Stimulated activated CD4-positive, alpha-beta T cell treated with anti-CD3 and anti-CD28 coated beads, TNF-alpha, amount 100 ng/mL, for 1 hour (primary cell): ENCODE measurements around the gene PRPF6.
A peak's percentile ranks its signal among the peaks of the same experiment; 100 is the strongest.
"Not testable (repeated sequence)": the region's sequence is repeated elsewhere in the genome, so short reads cannot be mapped to it uniquely, and the experiment has no call there.

ENCODE experiments used
- DNase-seq, 3 donors: peaks; one replicate each; pipeline ENCODE4 v3.0.0-alpha.2; 2020; ENCODE audit warnings: low read depth in 3 of 3, low spot score in 1 of 3

The PRPF6 gene

DNA sequence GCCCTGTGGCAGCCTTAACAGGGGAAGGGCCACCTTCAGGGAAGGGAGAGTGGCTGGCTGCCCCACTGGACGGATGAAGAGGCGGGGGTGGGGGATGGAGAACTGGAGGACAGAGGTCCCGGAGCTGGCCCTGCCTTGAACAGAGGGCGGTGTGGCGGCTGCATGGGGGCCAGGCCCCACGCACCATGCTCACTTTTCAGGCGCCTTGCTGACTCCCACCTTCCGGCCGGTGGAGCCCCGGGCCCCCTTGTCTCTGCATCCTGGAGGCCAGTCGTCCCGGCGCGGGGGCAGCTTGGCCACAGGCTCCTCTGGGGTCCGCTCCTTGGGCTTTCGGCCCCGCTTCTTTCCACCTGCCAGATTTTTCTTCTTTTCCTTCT, 21.2 kb upstream of the PRPF6 start:
- DNase-seq = no peak

DNA sequence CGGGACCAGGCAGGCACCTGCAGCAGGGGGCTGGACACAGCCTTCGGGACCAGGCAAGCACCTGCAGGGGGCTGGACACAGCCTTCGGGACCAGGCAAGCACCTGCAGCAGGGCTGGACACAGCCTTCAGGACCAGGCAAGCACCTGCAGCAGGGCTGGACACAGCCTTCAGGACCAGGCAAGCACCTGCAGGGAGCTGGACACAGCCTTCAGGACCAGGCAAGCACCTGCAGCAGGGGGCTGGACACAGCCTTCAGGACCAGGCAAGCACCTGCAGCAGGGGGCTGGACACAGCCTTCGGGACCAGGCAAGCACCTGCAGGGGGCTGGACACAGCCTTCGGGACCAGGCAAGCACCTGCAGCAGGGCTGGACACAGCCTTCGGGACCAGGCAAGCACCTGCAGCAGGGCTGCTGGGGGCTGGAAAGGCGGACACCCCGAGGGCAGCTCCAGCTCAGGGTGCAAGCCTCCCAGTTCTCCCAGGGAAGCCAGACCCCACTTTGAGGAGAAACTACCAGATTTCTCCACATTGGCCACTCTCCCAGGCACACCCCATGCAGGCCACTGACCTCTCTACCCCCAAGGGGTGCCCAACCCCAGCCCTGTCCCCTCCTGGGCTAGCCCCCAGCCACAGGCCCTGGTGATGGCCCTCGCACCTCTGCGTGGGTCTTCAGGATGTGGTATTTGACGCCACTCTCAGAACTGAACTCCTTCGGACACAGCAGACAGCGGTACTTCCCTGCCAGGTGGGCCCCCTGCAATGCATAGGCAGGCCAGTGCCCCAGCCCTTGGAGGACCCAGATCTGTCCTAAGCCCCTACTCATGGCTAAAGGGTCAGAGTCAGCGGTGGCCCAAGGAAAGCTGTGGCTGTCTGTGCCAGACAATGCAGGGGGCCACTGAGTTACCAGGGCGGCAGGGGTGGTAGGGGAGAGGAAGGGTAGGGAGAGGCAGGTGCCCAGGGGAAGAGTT, 20.0 kb upstream of the PRPF6 start:
- DNase-seq = not testable (repeated sequence)

DNA sequence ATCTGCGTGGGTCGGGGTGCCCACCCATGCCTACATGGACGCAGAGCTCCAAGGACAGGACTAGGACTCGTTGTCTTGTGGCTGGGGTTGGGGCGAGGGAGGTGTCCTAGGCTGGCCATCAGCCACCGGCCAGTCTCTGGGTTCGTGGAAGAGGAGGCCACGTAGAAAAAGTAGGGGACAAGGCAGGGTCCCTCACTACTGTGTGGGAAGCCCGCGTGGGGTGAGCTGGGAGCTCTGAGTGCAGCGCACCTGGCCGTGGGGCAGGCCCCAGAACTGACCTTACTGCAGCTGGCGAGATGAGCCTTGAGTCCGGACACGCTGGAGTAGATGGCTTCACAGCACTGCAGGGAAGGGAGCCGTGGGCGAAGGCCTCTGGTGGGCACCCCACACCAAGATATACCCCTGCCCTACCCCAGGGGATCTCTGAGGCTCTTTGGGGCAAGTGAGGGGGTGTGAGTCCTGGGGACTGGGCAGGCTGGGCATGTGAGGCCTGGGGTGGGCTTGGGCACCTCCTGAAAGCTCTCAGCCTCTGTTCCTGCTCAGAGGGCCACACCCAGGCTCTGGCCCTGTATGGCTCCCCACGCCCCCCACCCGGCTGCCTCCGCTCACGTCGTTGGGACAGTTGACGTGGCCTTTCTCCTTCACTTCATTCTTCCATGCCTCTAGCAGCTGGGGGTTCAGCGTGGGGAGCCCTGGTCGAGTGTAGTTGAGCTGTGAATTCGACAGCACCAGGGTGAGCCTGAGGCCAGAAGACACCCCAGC, 19.1 kb upstream of the PRPF6 start:
- no peak for DNase-seq

DNA sequence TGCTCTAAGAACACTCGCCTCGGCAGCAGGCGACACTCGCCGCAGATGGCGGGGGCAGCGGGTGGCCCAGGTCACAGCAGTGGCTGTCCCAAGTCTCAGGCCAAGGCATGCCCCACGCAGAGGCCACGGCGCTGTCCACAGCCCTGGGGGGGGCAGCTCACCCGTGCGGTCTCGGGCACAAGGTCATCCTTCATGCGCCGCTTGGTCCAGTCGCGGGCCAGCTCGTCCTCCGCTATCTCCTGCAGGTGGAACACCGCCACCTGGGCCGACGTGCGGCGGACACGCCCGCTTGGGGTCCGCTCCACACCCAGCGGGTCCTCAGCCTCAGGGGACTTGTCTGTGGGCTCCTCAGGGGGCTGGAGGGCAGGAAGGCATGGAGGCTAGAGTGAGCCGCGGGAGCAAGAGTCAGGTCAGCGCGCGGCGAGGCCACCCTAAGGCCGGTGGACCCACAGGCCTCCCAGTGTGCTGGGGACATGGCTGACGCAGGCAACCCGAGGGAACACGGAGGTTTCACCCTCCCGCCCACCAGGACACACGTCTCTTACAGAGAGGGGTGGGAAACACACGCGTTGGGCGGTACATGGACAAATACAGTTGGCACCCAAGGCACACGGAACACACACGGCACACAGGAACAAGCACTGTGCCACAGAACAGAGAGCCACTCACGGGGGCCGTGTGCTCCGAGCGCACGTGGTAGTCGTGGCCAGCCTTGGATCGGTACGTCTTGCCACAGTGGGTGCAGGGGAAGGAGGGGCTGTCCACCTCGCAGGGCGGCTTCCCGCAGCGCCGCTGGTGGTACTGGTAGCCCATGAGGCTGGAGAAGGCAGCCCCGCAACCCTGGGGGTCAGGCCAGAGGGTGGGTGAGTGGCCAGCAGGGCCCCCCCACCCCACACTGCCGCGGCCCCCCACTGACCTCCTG, 18.2 kb upstream of the PRPF6 start:
- no peak for DNase-seq

DNA sequence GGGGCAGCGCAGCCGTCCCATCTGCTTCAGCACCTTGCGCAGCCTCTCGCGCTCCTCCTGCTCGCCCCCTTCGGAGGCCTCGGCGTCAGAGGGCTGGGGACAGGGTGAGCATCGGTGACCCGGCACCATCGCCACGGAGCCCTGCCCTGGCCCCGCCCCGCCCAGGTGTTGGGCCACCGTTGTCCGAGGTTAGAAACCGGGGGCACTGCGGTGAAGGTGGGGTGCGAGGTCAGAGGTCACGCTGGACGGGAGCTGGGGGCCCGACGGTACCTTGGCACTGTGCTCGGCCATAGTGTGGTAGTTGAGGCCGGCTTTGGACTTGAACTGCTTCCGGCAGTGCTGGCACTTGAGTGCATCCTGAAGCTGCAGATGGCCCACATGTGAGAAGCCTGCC, 17.6 kb upstream of the PRPF6 start:
- DNase-seq = no peak

DNA sequence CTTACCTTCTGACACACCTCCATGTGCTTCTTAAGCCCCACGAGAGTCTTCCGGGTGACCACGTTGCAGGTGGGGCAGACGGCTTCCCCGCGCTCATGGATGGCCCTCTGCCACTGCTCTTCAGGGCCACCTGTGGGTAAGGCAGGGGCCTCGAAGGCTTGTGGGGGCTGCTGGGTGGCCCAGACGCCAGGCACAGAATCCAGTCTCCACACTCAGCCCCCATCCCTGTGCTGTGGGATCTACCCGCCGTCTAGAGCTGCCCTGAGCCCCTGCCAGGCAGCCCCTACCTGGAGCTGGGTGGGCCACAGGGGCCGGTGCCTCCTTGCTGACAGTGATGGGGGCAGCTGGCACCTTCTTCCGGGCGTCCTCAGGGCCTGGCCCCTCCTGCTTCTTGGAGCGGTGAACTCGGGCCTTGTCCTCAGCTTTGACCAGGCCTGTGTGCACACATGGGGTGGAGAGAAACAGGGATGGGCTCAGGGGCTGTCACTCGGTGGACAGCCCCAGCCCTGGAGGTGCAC, 17.1 kb upstream of the PRPF6 start:
- no peak for DNase-seq

DNA sequence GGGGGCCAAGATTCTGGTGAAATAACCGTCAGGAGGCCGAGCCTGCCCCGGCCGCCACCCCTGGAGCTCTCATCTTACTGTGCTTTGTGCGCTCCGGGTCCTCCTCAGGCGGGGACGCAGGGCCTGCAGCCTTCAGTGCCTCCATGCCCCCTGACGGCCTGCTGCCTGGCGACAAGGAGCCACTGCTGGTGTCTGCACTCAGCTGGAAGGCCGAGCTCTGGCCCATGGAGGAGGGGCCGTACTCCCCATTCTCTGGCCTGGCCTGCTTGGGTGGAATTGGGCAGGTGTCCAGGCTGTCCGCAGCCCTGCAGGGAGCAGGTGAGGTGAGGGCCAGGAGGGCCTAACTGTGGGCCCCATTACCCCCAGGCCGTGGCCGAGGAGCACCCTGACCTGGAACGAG, 16.5 kb upstream of the PRPF6 start:
- no peak for DNase-seq

DNA sequence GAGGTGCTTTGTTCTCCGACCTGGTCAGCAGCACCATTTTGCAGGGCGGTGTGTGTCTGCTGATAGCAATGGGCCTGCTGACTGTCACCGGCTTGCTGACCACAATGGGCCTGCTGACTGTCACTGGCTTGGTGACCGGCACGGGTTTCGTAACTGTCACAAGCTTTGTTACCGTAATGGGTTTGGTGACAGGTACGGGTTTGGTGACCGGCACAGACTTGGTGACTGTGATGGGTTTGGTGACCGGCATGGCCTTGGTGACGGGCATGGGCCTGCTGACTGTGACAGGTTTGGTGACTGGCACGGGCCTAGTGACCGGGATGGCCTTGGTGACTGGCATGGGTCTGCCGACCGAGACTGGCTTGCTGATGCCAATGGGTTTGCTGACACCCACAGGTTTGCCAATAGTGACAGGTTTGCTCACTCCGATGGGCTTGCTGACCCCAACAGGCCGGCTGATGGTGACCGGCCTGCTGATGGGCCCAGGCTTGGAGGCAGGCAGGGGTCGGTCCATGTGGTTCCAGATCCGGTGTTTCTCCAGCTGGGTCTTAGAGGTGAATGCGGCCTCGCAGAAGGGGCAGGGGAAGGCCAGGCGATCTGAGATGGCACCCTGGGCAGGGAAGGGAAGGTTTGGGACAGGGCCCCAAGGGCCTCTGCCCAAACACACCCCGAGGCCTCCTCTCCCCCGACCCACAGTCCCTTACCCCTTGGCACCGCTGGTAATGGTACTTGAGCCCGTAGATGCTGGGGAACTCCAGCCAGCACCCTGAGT, 14.6 kb upstream of the PRPF6 start:
- no peak for DNase-seq

DNA sequence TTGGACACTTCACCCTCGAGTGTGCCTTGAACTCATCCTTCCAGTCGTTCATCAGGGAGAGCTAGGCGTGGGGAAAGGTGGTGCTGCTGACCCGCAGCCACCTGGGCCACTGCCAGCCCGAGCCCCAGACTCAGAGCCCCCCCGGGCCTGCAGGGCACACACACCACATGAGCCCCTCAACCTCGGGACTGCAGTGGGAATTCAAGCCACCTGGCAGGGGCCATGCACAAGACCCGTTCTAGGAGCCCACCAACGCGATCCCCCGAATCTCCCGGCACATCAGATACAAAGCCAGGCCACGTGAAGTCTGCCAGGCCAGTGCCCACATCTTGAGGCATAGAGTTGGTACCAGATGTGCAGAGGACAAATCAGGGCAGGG, 14.0 kb upstream of the PRPF6 start:
- DNase-seq = no peak

DNA sequence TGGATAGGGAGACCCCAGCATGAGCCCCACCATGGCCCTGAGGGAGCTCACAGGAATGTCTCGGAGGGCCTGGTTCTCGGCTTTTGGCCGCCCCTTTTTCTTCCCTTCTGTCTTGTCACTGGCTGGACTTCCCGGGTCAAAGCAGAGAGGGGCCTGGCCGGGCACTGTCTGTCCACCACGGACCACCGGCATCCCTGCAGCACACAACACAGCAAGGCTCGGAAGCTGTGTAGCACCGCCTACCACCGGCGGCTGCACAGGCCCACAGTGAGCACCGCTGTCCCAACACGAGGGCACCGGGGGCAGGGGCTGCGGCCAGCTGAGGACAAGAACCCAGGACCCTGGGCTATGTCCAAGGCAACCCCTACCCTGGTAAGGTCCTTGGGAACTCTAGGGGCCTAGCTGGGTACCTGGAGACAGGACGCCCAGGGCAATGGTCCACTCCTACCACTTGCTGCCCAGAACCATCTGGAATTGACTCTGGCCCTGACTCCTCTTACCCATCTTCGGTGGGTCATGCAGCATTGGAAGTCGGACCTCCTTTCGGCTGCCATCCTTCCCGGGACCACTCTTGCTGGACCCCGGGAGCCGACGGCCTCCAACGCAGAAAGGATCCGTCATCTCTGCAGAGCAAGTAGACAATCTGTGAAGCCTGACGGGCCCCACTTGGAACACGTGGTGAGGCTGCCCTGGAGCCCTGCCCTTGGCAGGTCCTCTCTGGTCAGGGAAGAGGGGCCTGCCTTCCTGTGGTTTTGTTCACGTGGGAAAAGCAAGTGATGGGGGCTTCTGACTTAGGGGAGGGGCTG, 13.4 kb upstream of the PRPF6 start:
- DNase-seq = no peak

DNA sequence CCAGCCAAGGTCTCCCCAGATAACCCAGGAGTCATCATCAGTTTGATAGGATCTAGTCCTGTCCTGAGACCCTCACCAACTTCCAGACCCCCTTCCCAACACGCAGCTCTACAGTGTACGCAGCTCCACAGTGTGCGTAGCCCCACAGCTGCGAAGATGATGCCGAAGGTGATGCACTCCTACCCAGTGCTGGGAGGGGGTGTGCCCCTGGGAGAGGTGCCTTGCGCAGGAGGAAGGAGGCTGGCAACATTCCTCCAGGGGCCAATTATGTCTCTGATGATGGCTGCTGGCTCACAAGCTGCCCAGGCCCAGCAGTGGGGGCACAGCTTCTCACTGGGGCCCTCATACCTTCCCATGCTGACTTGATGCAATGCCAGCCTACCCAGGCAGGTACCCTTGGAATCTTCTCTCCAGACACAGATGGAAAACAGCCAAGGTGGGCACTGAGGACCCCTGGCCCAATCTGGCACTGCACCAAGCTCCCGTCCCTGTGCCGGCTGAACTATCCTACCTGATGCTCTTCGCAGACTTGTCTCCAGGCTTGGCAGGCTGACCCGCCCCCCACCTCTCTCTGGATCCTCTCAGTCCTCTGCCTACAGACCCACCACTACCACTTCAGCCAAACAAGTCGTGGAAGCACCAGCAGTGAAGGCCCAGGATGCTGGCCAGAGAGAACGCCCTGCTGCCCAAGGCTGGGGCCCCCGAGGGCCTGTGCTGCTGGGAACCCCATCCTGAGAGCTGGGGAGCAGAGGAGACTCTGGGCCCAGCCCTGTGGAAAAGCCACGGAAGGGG, 12.6 kb upstream of the PRPF6 start:
- no peak for DNase-seq

DNA sequence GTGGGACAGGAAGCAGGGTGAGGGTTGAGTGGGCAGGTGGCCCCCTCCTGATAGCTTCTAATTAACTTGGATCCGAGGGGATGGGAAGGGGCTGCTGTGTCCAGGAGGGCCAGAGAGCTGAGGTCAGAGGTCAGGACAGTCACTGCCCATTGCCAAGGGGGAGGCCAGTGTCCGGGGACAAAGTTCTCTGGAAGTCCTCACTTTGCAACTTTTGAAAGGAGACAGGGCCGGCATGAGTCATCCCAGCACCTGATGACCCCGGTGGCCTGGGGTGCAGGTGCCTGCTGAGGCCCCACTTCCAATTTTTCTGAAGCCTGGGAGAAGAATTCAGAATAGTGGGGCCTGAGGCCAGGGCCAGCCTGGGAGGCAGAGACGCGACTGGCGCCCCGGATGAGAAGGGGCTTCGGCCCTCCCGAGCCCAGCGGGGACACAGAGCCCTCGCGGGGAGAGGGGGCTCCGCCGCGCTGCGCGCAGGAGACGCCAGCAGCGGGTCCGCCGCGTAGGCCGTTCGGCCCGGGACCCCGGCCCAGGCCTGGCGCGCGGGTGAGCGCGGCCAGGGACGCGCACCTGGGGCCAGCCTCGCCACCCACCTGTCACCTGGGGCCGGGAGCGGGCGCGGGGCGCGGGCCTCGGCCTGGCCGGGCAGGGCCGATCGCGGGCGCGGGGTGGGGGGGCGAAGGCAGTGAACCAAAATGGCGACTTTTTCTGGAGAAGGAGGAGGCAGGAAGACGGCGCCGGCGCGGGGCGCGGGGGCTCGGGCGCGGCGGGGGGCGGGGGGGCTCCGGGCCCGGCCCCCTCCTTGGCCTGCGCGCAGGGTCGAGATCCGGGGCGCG, 11.8 kb upstream of the PRPF6 start:
- DNase-seq = no peak

DNA sequence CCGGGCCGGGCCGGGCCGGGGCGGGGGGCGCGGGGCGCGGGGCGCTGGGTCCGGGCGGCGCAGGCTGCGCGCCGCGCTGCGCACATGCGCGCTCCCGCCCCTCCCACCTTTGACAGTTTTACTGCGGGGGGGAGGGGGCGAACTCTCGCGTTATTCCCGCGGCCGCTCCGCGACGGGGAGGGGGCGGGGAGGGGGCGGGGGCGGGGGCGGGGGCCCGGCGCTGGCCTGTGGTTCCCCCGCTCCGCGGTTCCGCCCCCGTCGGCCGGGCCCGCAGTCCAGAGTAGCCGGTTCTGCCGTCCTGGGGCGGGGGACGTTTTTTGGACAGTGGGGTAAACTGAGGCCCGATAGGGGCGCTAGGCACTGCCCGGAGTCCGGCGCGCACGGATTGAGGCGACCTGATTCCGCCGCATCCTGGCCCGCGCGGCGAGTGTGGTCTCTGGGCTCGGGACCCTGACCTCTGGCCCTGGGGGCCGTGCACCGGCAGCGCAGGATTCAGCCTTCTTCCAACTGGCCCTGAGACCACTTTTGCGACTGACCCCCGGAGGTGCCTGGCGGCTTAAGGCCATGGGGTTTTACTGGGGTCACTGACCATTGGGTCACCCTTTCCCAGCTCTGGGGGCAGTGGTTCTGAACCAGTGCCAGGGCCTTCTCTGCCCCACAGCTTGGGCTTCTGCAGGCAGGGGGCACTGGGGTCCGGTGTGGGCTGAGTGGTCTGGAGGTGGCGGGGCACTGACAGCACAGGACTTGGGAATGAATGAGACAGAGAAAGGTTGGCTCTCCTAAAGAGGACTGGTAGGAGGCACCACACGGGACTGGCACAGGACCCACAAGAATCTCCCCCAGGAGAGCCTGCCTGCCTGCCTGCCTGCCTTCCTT, 10.9 kb upstream of the PRPF6 start, which contains the start of gene ZNF512B:
ZNF512B (minus strand) TSS at position 93 of the 876 bp plus-strand sequence. CDS start 1,980 bp downstream, outside the sequence.
- DNase-seq = peak in 1 of 3 donors; percentile 51

DNA sequence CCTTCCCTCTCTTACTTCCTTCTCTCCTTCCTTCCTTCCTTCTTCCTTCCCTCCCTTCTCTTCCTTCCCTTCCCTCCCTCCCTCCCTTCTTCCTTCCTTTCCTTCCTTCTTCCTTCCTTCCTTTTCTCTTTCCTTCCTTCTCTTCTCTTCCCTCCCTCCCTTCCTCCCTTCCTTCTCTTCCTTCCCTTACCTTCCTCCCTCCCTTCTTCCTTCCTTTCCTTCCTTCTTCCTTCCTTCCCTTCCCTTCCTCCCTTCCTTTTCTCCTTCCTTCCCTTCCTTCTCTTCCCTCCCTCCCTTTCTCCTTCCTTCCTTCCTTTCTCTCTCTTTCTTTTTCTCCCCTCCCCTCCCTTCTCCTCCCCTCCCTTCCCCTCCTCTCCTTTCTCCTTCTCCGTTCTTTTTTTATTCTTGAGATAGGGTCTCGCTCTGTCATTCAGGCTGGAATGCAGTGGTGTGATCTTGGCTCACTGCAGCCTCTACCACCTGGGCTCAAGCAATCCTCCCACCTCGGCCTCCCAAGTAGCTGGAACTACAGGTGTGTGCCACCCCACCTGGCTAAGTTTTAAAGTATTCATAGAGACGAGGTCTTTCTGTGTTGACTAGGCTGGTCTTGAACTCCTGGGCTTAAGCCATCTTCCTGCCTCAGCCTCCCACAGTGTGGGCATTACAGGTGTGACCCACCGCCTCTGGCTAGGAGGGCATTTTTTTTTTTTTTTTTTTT, 10.1 kb upstream of the PRPF6 start:
- DNase-seq = no peak

DNA sequence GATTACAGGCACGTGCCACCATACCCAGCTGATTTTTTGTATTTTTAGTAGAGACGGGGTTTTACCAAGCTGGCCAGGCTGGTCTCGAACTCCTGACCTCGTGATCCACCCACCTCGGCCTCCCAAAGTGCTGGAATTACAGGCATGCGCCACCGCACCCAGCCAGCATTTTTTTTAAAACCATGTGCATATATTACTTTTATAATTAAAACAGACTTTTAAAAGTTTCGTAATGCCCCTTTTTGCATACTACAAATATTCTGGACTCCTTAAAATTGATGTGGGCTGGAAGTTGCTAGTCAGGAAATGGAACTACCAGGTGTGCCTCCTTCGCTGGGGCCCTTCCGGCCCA, 9.0 kb upstream of the PRPF6 start:
- not testable (repeated sequence) for DNase-seq
